ENCODE measurements around the gene SUSD6.
"Not testable (repeated sequence)": the region's sequence is repeated elsewhere in the genome, so short reads cannot be mapped to it uniquely, and the experiment has no call there.

SUSD6 gene

DNA sequence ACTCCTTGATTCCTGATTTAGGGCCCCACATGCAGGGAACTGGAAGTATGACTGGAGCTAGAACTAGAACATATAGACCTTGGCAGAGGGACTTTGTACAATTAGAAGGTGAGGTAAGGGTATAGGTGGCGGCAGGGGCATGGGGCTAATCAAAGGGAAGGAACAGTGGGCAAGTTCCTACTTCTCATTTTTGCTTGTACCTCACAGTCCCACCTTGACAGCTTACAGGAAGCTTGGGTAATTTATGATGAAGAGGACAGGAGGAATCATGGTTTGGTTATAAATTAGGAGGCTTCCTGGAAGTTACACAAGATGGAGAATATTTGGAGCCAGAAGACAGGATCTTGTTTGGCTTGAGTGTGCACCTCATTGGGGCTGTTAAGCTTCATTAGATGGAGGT lies 33.4 kb downstream of the SUSD6 start:
- Histone ChIP-seq H3K36me3 (ENCODE audit: control insufficient read depth in 5 of 5, insufficient read depth in 5 of 5, low read length in 5 of 5) (peaks cover 0 to 2% (median 0%) of the 10 kb centered on the region in 5 donors), H3K4me3 (ENCODE audit: low read depth in 1 of 5, low read length in 5 of 5) (no peak overlapping the region), H3K4me1 (ENCODE audit: control insufficient read depth in 5 of 5, insufficient read depth in 5 of 5, low read length in 5 of 5) (peaks cover 10 to 49% (median 36%) of the 10 kb centered on the region in 5 donors), H3K9ac (ENCODE audit: low read length in 5 of 5) (no peak overlapping the region), H3K27me3 (ENCODE audit: control insufficient read depth in 5 of 5, insufficient read depth in 4 of 5, low read length in 5 of 5) (no peaks in the 10 kb centered on the region), H3K27ac (ENCODE audit: low read depth, low read length) (no peak overlapping the region), H3K9me3 (ENCODE audit: control insufficient read depth in 5 of 5, low read length in 5 of 5) (peaks cover 0 to 4% (median 2%) of the 10 kb centered on the region in 5 donors)

DNA sequence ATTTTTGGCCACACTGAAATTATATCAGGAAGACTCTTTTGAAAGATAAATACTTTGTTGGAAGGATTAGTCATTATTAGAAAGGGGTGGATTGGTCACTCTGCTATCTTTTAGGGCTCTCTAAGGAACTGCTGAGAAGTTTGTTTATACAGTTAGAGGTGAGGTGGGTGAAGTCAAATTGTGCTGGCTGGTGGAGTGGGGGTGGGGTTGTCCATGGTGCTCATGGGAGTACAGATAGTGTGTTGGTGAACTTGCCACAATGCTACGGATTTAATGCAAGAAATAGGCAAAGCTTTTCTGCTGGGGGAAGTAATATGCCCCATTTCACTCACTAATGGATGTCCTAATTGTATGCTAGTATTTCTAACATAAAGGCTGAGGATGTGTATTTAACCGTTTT lies 35.8 kb downstream of the SUSD6 start:
- no peaks in the 10 kb centered on the region for H3K27me3 ChIP-seq (ENCODE audit: control insufficient read depth in 5 of 5, insufficient read depth in 4 of 5, low read length in 5 of 5)
- H3K4me3 ChIP-seq (ENCODE audit: low read depth in 1 of 5, low read length in 5 of 5): no peak overlapping the region
- peaks cover 0 to 2% (median 0%) of the 10 kb centered on the region in 5 donors for H3K36me3 ChIP-seq (ENCODE audit: control insufficient read depth in 5 of 5, insufficient read depth in 5 of 5, low read length in 5 of 5)
- H3K9me3 ChIP-seq (ENCODE audit: control insufficient read depth in 5 of 5, low read length in 5 of 5): no peaks in the 10 kb centered on the region
- peak overlapping the region; percentile 75 for H3K27ac ChIP-seq (ENCODE audit: low read depth, low read length)
- peaks cover 12 to 73% (median 58%) of the 10 kb centered on the region in 5 donors for H3K4me1 ChIP-seq (ENCODE audit: control insufficient read depth in 5 of 5, insufficient read depth in 5 of 5, low read length in 5 of 5)
- no peak overlapping the region for H3K9ac ChIP-seq (ENCODE audit: low read length in 5 of 5)

GRCh38 chr14:69647642-69648041 lies 36.2 kb downstream of the SUSD6 start:
- H3K9me3 ChIP-seq (ENCODE audit: control insufficient read depth in 5 of 5, low read length in 5 of 5); H3K4me3 ChIP-seq (ENCODE audit: low read depth in 1 of 5, low read length in 5 of 5); H3K36me3 ChIP-seq (ENCODE audit: control insufficient read depth in 5 of 5, insufficient read depth in 5 of 5, low read length in 5 of 5); H3K9ac ChIP-seq (ENCODE audit: low read length in 5 of 5); H3K27me3 ChIP-seq (ENCODE audit: control insufficient read depth in 5 of 5, insufficient read depth in 4 of 5, low read length in 5 of 5): not testable (repeated sequence)
- peak overlapping the region; percentile 75 for H3K27ac ChIP-seq (ENCODE audit: low read depth, low read length)
- H3K4me1 ChIP-seq (ENCODE audit: control insufficient read depth in 5 of 5, insufficient read depth in 5 of 5, low read length in 5 of 5): peaks cover 14 to 77% (median 61%) of the 10 kb centered on the region in 5 donors

DNA sequence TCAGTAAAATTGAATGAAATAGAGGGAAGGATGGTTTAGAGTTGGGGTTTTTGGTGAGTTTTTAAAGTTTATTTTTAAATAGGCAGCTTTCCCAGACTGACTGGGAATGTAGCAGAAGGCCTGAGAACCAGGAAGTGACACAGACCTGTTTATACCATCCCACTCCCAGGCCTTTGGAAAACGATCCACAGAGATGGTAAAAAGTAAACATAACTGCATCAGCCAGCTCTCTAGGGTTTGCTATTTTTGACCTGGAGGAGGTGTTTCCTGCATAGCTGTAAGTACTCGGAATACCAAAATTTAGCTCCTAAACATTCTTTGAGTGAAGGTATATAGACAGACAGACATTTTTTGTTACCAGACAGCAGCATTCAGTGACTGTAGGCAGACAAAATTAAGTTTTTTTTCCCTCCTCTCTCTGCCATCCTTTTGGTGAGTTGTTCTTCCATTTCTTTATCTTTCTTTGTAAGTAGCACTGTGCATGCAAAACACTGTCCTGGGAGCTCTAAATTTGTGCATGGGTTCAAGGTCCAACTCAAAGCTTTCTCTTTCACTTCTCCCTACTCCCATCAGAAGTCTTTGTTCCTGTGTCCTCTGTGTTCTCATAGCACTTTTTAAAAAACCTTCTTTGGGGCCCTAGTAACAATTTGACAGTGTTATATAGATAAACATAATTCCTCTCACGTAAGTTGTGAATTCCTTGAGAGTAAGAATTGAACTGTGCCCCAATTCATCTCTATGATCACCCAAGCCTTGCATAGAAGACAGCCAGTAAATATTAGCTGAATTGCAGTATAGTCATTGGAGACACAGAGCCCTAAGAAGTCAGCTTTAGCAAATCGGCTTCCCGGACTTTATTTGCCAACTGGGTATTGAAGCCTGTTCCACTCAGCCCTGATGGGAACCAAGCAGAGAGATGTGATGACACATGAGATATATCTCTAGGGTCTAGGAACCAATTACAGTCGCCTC lies 37.4 kb downstream of the SUSD6 start:
- Histone ChIP-seq H3K4me3 (ENCODE audit: low read depth in 1 of 5, low read length in 5 of 5) (peak overlapping the region in 1 of 5 donors; percentile 28), H3K36me3 (ENCODE audit: control insufficient read depth in 5 of 5, insufficient read depth in 5 of 5, low read length in 5 of 5) (peaks cover 0 to 2% (median 0%) of the 10 kb centered on the region in 5 donors), H3K27me3 (ENCODE audit: control insufficient read depth in 5 of 5, insufficient read depth in 4 of 5, low read length in 5 of 5) (no peaks in the 10 kb centered on the region), H3K9ac (ENCODE audit: low read length in 5 of 5) (peak overlapping the region in 1 of 5 donors; percentile 30), H3K4me1 (ENCODE audit: control insufficient read depth in 5 of 5, insufficient read depth in 5 of 5, low read length in 5 of 5) (peaks cover 17 to 79% (median 61%) of the 10 kb centered on the region in 5 donors), H3K27ac (ENCODE audit: low read depth, low read length) (peak overlapping the region; percentile 75), H3K9me3 (ENCODE audit: control insufficient read depth in 5 of 5, low read length in 5 of 5) (no peaks in the 10 kb centered on the region)

GRCh38 chr14:69650948-69651369 lies 39.6 kb downstream of the SUSD6 start:
- no peaks in the 10 kb centered on the region for H3K9me3 ChIP-seq (ENCODE audit: control insufficient read depth in 5 of 5, low read length in 5 of 5)
- H3K27me3 ChIP-seq (ENCODE audit: control insufficient read depth in 5 of 5, insufficient read depth in 4 of 5, low read length in 5 of 5): no peaks in the 10 kb centered on the region
- H3K4me3 ChIP-seq (ENCODE audit: low read depth in 1 of 5, low read length in 5 of 5): peak overlapping the region in 1 of 5 donors; percentile 5
- peaks cover 17 to 74% (median 49%) of the 10 kb centered on the region in 5 donors for H3K4me1 ChIP-seq (ENCODE audit: control insufficient read depth in 5 of 5, insufficient read depth in 5 of 5, low read length in 5 of 5)
- peak overlapping the region; percentile 31 for H3K27ac ChIP-seq (ENCODE audit: low read depth, low read length)
- H3K36me3 ChIP-seq (ENCODE audit: control insufficient read depth in 5 of 5, insufficient read depth in 5 of 5, low read length in 5 of 5): peaks cover 0 to 2% (median 0%) of the 10 kb centered on the region in 5 donors
- H3K9ac ChIP-seq (ENCODE audit: low read length in 5 of 5): peak overlapping the region in 2 of 5 donors; percentile 6 to 33

GRCh38 chr14:69651664-69652063 lies 40.3 kb downstream of the SUSD6 start:
- H3K27ac ChIP-seq (ENCODE audit: low read depth, low read length): peak overlapping the region; percentile 31
- H3K9me3 ChIP-seq (ENCODE audit: control insufficient read depth in 5 of 5, low read length in 5 of 5): no peaks in the 10 kb centered on the region
- H3K4me3 ChIP-seq (ENCODE audit: low read depth in 1 of 5, low read length in 5 of 5): no peak overlapping the region
- H3K4me1 ChIP-seq (ENCODE audit: control insufficient read depth in 5 of 5, insufficient read depth in 5 of 5, low read length in 5 of 5): peaks cover 17 to 74% (median 49%) of the 10 kb centered on the region in 5 donors
- H3K36me3 ChIP-seq (ENCODE audit: control insufficient read depth in 5 of 5, insufficient read depth in 5 of 5, low read length in 5 of 5): no peaks in the 10 kb centered on the region
- no peak overlapping the region for H3K9ac ChIP-seq (ENCODE audit: low read length in 5 of 5)
- no peaks in the 10 kb centered on the region for H3K27me3 ChIP-seq (ENCODE audit: control insufficient read depth in 5 of 5, insufficient read depth in 4 of 5, low read length in 5 of 5)

GRCh38 chr14:69652942-69653684 lies 41.7 kb downstream of the SUSD6 start:
- H3K4me3 ChIP-seq (ENCODE audit: low read depth in 1 of 5, low read length in 5 of 5): no peak overlapping the region
- no peak overlapping the region for H3K9ac ChIP-seq (ENCODE audit: low read length in 5 of 5)

DNA sequence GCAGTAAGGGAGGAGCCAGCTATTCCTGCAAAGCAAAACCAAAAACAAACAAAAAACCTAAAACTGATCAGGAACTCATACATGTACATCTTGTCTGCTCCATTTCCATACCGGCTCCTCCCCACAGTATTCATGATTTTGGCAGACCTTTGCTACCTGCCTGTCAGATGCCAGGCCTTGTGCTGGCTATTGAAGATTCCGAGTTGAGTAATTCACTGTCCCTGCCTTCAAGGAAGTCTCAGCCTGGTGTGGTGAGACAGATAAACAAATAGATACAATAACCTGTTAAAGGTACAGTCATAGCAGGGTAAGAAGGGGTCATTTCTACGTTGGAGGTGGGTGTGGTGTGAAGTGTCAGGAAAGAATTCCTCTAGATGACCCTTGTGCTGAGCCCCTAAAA lies 42.7 kb downstream of the SUSD6 start:
- H3K27ac ChIP-seq (ENCODE audit: low read depth, low read length): peak overlapping the region; percentile 54
- H3K4me3 ChIP-seq (ENCODE audit: low read depth in 1 of 5, low read length in 5 of 5): no peak overlapping the region
- H3K27me3 ChIP-seq (ENCODE audit: control insufficient read depth in 5 of 5, insufficient read depth in 4 of 5, low read length in 5 of 5): no peaks in the 10 kb centered on the region
- H3K9me3 ChIP-seq (ENCODE audit: control insufficient read depth in 5 of 5, low read length in 5 of 5): no peaks in the 10 kb centered on the region
- H3K9ac ChIP-seq (ENCODE audit: low read length in 5 of 5): no peak overlapping the region
- peaks cover 0 to 7% (median 4%) of the 10 kb centered on the region in 5 donors for H3K36me3 ChIP-seq (ENCODE audit: control insufficient read depth in 5 of 5, insufficient read depth in 5 of 5, low read length in 5 of 5)
- H3K4me1 ChIP-seq (ENCODE audit: control insufficient read depth in 5 of 5, insufficient read depth in 5 of 5, low read length in 5 of 5): peaks cover 14 to 69% (median 49%) of the 10 kb centered on the region in 5 donors

More at GRCh38 chr14:69652942-69653684, 41.7 kb downstream of the SUSD6 start:
- Histone ChIP-seq H3K27ac (ENCODE audit: low read depth, low read length) (peak overlapping the region; percentile 54), H3K27me3 (ENCODE audit: control insufficient read depth in 5 of 5, insufficient read depth in 4 of 5, low read length in 5 of 5) (no peaks in the 10 kb centered on the region), H3K9me3 (ENCODE audit: control insufficient read depth in 5 of 5, low read length in 5 of 5) (no peaks in the 10 kb centered on the region), H3K4me1 (ENCODE audit: control insufficient read depth in 5 of 5, insufficient read depth in 5 of 5, low read length in 5 of 5) (peaks cover 19 to 71% (median 54%) of the 10 kb centered on the region in 5 donors), H3K36me3 (ENCODE audit: control insufficient read depth in 5 of 5, insufficient read depth in 5 of 5, low read length in 5 of 5) (no peaks in the 10 kb centered on the region)

DNA sequence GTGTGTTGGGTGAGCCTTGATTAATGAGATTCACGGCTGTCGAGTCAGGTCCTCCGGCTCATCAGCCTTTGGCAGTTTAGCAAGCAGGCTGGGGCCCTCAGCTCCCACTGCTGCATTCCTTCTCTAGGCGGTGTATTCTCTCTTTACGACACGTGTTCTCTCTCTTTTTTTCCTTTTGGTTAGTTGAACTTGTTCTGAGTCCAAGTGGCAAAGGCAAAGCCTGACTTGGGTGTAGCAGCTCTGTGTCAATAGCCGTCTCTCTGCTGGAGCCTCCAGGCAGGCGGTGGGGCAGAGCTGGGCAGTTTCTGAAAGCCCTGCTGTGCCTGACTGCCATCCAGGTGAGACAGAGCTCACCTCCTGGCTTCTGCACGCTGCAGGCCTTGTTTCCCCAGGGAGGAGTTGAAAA lies 46.6 kb downstream of the SUSD6 start:
- Histone ChIP-seq H3K4me3 (ENCODE audit: low read depth in 1 of 5, low read length in 5 of 5) (peak overlapping the region in 1 of 5 donors; percentile 9), H3K36me3 (ENCODE audit: control insufficient read depth in 5 of 5, insufficient read depth in 5 of 5, low read length in 5 of 5) (peaks cover 4 to 22% (median 12%) of the 10 kb centered on the region in 5 donors), H3K4me1 (ENCODE audit: control insufficient read depth in 5 of 5, insufficient read depth in 5 of 5, low read length in 5 of 5) (peaks cover 6 to 52% (median 22%) of the 10 kb centered on the region in 5 donors), H3K27ac (ENCODE audit: low read depth, low read length) (peak overlapping the region; percentile 59), H3K27me3 (ENCODE audit: control insufficient read depth in 5 of 5, insufficient read depth in 4 of 5, low read length in 5 of 5) (no peaks in the 10 kb centered on the region), H3K9ac (ENCODE audit: low read length in 5 of 5) (peak overlapping the region in 2 of 5 donors; percentile 13 to 25), H3K9me3 (ENCODE audit: control insufficient read depth in 5 of 5, low read length in 5 of 5) (no peaks in the 10 kb centered on the region)
